GM13977 (cell line): ENCODE results near the gene GALNT18.

Experiments used
- DNase-seq: peaks from one replicate; pipeline ENCODE4 v3.0.0; 2012; ENCODE audit warnings: low spot score
- in situ Hi-C: fragments of 300-500 bp; cut with MboI; formaldehyde crosslinking; loops from one replicate; pipeline ENCODE4 v1.12.0; 2022; ENCODE audit warnings: low sequenced_read_pairs, low pct_unique_long_range_greater_than_20kb, mixed read lengths, inconsistent platforms; ENCODE audit not compliant: unreplicated experiment
- TF ChIP-seq, protein P1 (sequence below): IDR thresholded peaks from 2 replicates; pipeline ENCODE4 v1.5.1; 2012; ENCODE audit warnings: mild to moderate bottlenecking, control low read depth; ENCODE audit not compliant: insufficient read depth; ENCODE audit errors: extremely low read depth, missing control alignments

Gene GALNT18

DNA sequence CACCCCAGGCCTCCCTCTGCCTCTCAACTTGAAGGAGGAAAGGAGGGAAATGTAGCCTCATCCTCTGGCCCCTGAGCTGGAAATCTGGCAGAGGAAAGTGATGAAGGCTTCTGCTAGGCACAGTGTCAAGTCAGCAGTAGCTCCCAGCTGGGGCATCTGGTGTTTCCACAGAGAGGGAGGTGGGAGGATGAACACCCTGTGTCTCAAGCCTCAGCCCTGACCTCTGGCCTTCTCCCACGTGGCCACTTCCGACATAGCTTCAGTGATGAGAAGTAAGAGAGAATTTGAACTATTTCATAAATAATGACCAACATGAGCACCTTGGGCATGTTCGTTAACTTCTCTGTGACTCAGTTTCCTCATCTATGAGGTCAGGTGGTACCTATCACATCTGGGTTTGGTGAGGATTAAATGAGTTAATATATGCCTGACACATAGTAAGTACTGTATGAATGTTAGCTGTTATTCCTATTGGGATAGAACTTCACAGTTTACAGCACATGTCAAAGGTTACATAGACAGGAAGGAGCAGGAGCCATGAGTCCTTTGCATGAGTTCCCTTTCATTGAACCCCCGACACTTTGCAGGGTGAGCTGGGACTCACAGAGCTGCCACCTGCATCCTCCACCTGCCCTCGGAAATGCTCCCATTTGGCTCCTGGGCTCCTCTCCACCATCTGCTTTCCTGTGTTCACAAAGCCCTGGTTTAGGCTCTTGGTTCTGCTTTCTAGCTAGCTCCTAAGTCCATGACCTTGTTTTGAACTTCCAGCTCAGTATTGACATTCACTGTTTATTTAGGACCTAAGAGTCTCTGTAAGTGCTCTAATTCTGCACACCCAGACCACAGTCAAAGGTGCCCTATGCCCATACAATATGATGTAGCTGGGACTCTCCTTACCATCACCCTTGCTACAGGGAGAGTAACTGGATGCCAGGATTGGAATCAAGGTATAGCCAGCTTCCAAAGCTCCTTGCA, 330.5 kb downstream of the GALNT18 start:
- DNase-seq, result no peak
- TF ChIP-seq, protein P1, sequence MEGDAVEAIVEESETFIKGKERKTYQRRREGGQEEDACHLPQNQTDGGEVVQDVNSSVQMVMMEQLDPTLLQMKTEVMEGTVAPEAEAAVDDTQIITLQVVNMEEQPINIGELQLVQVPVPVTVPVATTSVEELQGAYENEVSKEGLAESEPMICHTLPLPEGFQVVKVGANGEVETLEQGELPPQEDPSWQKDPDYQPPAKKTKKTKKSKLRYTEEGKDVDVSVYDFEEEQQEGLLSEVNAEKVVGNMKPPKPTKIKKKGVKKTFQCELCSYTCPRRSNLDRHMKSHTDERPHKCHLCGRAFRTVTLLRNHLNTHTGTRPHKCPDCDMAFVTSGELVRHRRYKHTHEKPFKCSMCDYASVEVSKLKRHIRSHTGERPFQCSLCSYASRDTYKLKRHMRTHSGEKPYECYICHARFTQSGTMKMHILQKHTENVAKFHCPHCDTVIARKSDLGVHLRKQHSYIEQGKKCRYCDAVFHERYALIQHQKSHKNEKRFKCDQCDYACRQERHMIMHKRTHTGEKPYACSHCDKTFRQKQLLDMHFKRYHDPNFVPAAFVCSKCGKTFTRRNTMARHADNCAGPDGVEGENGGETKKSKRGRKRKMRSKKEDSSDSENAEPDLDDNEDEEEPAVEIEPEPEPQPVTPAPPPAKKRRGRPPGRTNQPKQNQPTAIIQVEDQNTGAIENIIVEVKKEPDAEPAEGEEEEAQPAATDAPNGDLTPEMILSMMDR, result no peak
- in situ Hi-C loops, result no loop called here

DNA sequence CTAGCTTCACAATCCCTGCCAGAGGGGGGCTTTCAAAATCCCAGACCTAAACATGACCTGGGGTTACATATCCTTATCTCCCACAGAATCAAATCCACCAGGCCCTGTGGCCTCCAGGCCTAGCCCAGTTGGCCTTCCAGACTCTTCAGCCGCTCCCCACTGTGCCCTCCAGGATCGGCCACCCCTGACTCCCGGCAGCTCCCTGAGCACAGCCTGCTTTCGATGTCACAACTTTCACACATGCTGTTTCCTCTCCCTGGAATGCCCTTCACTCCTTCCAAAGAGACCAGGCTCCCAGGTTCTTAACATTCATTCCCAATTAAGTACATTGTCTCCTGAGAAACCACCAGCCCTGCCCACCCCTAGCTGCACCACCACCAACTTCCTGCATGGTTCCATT, 331.5 kb downstream of the GALNT18 start:
- DNase-seq, result no peak
- in situ Hi-C loops, result no loop called here
- TF ChIP-seq, protein P1, result no peak

DNA sequence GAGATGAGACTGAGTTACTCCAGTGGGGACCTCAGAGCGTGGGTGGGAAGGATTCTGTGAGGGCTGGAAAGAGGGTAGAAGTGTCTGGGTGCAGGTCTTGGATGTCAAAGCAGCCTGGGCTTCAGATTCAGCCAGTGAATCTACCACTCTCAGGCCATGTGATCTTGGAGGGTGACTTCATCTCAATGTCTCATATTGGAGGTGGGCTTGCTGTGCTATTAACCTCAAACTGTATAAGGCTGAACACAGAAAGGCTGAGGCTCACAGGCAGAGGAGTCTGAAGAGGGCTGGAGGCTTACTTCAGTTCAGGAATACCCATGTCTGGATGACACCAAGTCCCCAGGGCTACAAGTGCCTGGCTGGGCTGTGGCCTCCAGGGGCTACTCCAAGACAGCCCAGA, 332.1 kb downstream of the GALNT18 start:
- no peak for DNase-seq
- TF ChIP-seq, protein P1, result no peak
- in situ Hi-C loops, result no loop called here

DNA sequence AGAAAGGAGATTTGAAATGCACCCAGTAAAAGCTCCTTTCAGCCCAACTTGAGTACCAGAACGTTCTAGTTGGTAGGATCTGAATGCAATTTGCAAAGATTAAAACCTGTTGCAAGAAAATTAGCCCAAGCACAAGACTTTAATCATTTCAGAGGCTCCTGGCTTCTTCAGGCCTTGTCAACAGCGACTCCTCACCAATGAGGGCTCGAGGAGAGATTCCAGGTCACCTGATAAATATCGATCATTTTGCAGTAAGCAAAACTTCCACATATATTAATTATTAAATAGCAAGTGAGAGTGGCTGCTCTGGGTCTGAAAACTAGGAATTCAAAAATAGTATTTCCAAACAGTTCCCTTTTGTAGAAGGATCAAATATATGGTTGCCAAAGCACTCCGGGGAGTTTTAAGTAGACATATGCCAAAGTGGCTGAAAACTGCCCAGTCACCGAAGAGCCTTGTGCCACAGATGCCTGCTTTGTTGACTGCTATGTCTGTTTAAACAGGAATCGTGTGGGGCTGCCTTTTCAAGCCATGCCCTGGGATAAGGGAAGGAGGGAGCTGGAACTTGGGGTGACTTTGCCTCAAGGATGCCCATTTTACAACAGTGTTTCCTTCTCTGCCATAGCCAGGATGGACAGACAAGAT, 332.7 kb downstream of the GALNT18 start:
- TF ChIP-seq, protein P1, result no peak
- in situ Hi-C loops, result no loop called here
- DNase-seq, result no peak

DNA sequence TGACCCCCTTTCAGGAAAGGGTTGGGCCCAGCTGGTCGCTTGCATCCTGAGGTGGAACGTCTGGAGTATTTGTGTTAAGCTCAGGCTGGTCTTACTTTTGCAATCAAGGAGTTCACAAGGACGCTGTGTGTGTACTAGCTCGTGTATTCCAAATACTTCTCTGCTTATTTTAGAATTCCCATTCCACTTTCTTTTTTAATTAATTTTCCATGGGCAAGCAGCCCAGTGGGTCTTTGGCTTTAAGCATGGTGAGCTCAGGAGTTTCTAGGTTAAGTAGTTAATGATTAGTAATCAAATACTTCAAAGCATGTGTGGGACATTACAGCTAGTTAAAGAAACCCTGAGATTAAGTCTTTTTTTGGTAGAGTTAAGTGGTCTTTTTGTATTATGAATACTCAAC, 337.3 kb downstream of the GALNT18 start:
- no peak for DNase-seq
- TF ChIP-seq, protein P1, result no peak
- in situ Hi-C loops, result no loop called here

DNA sequence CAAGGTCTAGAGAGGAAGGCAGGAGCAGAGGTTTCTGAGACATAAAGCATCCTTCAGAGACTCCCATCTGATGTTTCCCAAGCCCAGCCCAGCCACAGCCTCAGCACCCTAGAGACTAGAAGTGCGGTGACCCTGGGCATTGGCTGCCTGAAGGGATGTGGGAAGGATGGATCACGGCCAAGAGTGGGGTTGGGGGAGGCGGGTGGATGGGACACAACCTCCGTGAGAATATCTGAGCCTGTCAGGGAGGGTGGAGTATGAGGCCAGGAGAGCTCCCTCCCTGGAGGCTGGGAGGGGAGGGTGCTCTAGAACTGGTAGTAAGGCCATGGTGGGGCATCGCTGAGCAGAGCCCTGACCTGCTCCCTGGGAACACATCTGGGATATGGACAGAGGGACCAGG, 340.2 kb downstream of the GALNT18 start:
- TF ChIP-seq, protein P1, result no peak
- in situ Hi-C loops, result no loop called here

More for the DNA sequence above, 340.2 kb downstream of the GALNT18 start:
- no peak for DNase-seq
